ENCODE measurements around the gene IL23A.

IL23A gene

GRCh38 chr12:56348776-56349175, 10.1 kb downstream of the IL23A start:
- no peak for TF ChIP-seq CTCF (IDR thresholded peaks at IDR 0.05; ENCODE audit: insufficient read depth, low read depth, low read length, missing control alignments)
- no peak overlapping the region for H3K4me3 ChIP-seq (ENCODE audit: low read depth, low read length)
- DNase-seq (ENCODE audit: low read depth): no peak

- no peak for DNase-seq (ENCODE audit: low read depth)
- no peak overlapping the region for H3K4me3 ChIP-seq (ENCODE audit: low read depth, low read length)
- no peak for TF ChIP-seq CTCF (IDR thresholded peaks at IDR 0.05; ENCODE audit: insufficient read depth, low read depth, low read length, missing control alignments)
Measured at GRCh38 chr12:56350662-56351061, 12.0 kb downstream of the IL23A start.

GRCh38 chr12:56351325-56351724, 12.6 kb downstream of the IL23A start:
- no peak for DNase-seq (ENCODE audit: low read depth)
- no peak for TF ChIP-seq CTCF (IDR thresholded peaks at IDR 0.05; ENCODE audit: insufficient read depth, low read depth, low read length, missing control alignments)
- H3K4me3 ChIP-seq (ENCODE audit: low read depth, low read length): no peak overlapping the region

- no peak for TF ChIP-seq CTCF (IDR thresholded peaks at IDR 0.05; ENCODE audit: insufficient read depth, low read depth, low read length, missing control alignments)
- peak overlapping the region; percentile 96 for H3K4me3 ChIP-seq (ENCODE audit: low read depth, low read length)
- DNase-seq (ENCODE audit: low read depth): peak; percentile 73
Measured at GRCh38 chr12:56358836-56359532, 20.3 kb downstream of the IL23A start.

GRCh38 chr12:56359851-56360767, 21.4 kb downstream of the IL23A start, which contains the start of gene STAT2:
STAT2 (minus strand) TSS chr12:56360107; CDS start chr12:56356571, 3,536 bp downstream.
- H3K4me3 ChIP-seq (ENCODE audit: low read depth, low read length): peak within 1 kb of the TSS; percentile 96
- peak; percentile 100 for DNase-seq (ENCODE audit: low read depth)
- TF ChIP-seq CTCF (IDR thresholded peaks at IDR 0.05; ENCODE audit: insufficient read depth, low read depth, low read length, missing control alignments): no peak

- no peak for DNase-seq (ENCODE audit: low read depth)
- TF ChIP-seq CTCF (IDR thresholded peaks at IDR 0.05; ENCODE audit: insufficient read depth, low read depth, low read length, missing control alignments): no peak
- H3K4me3 ChIP-seq (ENCODE audit: low read depth, low read length): no peak overlapping the region
Measured at GRCh38 chr12:56361487-56362129, 22.9 kb downstream of the IL23A start.

Measured in GM12865 (cell line).